Smooth muscle cell (in vitro differentiated cells): ENCODE data around the gene ERO1B. TPM values are rescaled to one million over a fixed set of nuclear protein-coding genes. Genes with fewer than 3 reads are reported as not detected.

ENCODE experiments used
- DNase-seq: peaks from one replicate; lab custom pipeline; 2025; ENCODE audit not compliant: unreplicated experiment; lab: John Stamatoyannopoulos, UW
- H2AFZ ChIP-seq: fragments of 200-600 bp; sonication (generic); 2 replicates; pipeline ENCODE4 v1.6.0; 2016; ENCODE audit warnings: antibody characterized with exemption, low read depth, mild to moderate bottlenecking
- H3F3A ChIP-seq: fragments of 200-600 bp; sonication (generic); 2 replicates; pipeline ENCODE4 v1.6.0; 2017; ENCODE audit warnings: antibody characterized with exemption, low read depth
- H3K27ac ChIP-seq: fragments of 200-600 bp; sonication (generic); 2 replicates; pipeline ENCODE4 v1.5.1; 2016; ENCODE audit warnings: low read depth, mild to moderate bottlenecking
- H3K27me3 ChIP-seq: fragments of 200-600 bp; sonication (generic); 2 replicates; pipeline ENCODE4 v1.6.1; 2016; ENCODE audit warnings: low read depth, mild to moderate bottlenecking
- H3K36me3 ChIP-seq: fragments of 200-600 bp; sonication (generic); 2 replicates; pipeline ENCODE4 v1.5.1; 2016; ENCODE audit warnings: low read depth
- H3K4me1 ChIP-seq: fragments of 200-600 bp; sonication (generic); 2 replicates; pipeline ENCODE4 v1.5.1; 2016; ENCODE audit warnings: low read depth
- H3K4me2 ChIP-seq: fragments of 200-600 bp; sonication (generic); 2 replicates; pipeline ENCODE4 v1.6.0; 2016; ENCODE audit warnings: mild to moderate bottlenecking
- H3K4me3 ChIP-seq: fragments of 200-600 bp; sonication (generic); 2 replicates; pipeline ENCODE4 v1.5.1; 2016; ENCODE audit warnings: mild to moderate bottlenecking
- H3K79me2 ChIP-seq: fragments of 200-600 bp; sonication (generic); 2 replicates; pipeline ENCODE4 v1.6.0; 2016; ENCODE audit warnings: low read depth, mild to moderate bottlenecking
- H3K9ac ChIP-seq: fragments of 200-600 bp; sonication (generic); 2 replicates; pipeline ENCODE4 v1.6.0; 2016; ENCODE audit warnings: low read depth
- H3K9me3 ChIP-seq: fragments of 200-600 bp; sonication (generic); replicated peaks from 2 replicates; pipeline ENCODE4 v1.5.1; 2016; ENCODE audit warnings: low read depth
- H4K20me1 ChIP-seq: fragments of 200-600 bp; sonication (generic); 2 replicates; pipeline ENCODE4 v1.6.0; 2016; ENCODE audit warnings: low read depth
- WGBS: methylation state at CpG from one replicate; pipeline ENCODE4 v1.1.7; 2016; ENCODE audit warnings: low lambda C conversion rate; 5-methylcytosine and 5-hydroxymethylcytosine counted together
- polyA plus RNA-seq: library from polyadenylated mRNA; unstranded; fragments of >200 nt; fragmentation: Nextera tagmentation; extraction: Ambion mirVana; gene quantifications from 2 replicates; pipeline ENCODE4 v1.2.1, GENCODE V29; 2016
- total RNA-seq: library from RNA; depleted of rRNA; stranded (reverse); fragments of >200 nt; gene quantifications from 2 replicates; pipeline ENCODE4 v1.2.3, GENCODE V29; 2014
- TF ChIP-seq, protein P1 (sequence below): fragments of 200-600 bp; sonication (generic); IDR thresholded peaks from 2 replicates; pipeline ENCODE4 v1.5.1; 2017; ENCODE audit warnings: borderline replicate concordance, mild to moderate bottlenecking, antibody characterized with exemption; ENCODE audit not compliant: insufficient read depth, poor library complexity, severe bottlenecking

Gene ERO1B
- total and polyA plus RNA-seq, 2 experiments from 2014 or later, result 1.3 to 1.9 TPM

DNA sequence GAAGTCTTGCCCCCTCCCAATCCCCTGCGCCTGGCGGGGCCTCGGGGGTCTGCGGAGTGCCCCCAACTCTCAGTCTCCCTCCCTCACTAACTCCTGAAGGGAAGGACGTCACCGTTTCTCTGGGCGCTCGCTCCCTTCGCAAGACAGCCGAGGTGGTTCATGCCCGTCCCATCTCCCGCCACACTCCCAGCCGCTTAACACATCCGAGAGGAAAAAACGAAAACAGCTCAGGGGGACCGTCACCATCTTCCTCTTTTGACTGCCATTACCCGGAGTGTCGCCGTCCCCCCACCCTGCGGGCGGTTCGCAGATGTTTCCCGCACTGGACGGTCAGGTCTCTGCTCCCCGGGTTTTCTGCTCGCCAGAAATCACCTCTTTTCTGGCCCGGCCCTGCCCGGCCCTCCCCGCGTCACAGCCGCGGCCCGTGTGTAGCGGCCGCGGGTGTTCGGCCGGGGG, 532 bp downstream of the ERO1B start:
- WGBS, result 1% methylated on average over 36 of the region's 38 CpGs

DNA sequence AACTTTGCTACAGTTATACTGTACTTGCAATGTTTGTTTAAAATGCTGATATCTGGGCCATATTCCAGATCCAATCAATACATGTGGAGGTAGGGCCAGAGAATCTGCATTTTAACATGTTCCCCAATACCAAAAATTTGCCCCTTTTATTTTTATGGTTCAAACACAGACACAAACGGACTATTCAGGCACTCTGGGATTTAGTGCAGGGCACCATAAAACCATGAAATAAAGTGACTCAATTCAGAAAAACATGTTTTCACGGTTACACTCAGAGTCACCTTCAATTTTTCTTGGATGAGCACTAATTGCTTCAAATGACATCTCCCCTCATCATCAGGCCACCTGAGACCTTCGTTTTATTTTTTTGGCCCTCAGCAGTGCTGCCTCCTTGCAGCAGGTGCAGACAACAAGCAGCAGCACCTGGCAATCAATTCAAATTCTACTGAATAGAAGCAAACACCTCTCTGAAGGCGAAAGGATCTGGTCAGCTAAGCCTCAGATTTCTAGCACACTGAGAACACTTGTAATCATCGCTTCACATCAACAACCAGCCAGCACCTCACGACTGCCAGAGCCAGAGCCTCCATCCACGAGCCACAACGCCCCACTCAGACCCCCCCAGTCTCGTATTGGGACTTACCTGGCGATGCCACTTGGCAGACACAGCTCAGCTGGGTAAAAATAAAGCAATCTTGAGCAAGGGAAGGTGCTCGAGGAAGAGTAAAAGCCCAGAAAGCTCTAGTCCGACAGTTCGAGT, 1.1 kb downstream of the ERO1B start:
- Histone ChIP-seq H3K9ac (no peak overlapping the region), H3K27ac (no peak overlapping the region)
- TF ChIP-seq, protein P1, sequence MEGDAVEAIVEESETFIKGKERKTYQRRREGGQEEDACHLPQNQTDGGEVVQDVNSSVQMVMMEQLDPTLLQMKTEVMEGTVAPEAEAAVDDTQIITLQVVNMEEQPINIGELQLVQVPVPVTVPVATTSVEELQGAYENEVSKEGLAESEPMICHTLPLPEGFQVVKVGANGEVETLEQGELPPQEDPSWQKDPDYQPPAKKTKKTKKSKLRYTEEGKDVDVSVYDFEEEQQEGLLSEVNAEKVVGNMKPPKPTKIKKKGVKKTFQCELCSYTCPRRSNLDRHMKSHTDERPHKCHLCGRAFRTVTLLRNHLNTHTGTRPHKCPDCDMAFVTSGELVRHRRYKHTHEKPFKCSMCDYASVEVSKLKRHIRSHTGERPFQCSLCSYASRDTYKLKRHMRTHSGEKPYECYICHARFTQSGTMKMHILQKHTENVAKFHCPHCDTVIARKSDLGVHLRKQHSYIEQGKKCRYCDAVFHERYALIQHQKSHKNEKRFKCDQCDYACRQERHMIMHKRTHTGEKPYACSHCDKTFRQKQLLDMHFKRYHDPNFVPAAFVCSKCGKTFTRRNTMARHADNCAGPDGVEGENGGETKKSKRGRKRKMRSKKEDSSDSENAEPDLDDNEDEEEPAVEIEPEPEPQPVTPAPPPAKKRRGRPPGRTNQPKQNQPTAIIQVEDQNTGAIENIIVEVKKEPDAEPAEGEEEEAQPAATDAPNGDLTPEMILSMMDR, result no peak

More for the DNA sequence above, 532 bp downstream of the ERO1B start:
- Histone ChIP-seq H3K79me2 (no peaks in the 10 kb centered on the region), H3F3A (no peaks in the 10 kb centered on the region), H3K36me3 (no peaks in the 10 kb centered on the region), H2AFZ (peak overlapping the region; percentile 92), H3K4me1 (peaks cover 12% of the 10 kb centered on the region), H3K4me3 (peak overlapping the region; percentile 81), H3K4me2 (peak overlapping the region; percentile 83), H3K9ac (no peak overlapping the region), H3K9me3 (no peaks in the 10 kb centered on the region), H4K20me1 (no peaks in the 10 kb centered on the region), H3K27ac (no peak overlapping the region), H3K27me3 (peaks cover 33% of the 10 kb centered on the region)
- peak; percentile 26 for DNase-seq
- TF ChIP-seq, protein P1, result no peak

DNA sequence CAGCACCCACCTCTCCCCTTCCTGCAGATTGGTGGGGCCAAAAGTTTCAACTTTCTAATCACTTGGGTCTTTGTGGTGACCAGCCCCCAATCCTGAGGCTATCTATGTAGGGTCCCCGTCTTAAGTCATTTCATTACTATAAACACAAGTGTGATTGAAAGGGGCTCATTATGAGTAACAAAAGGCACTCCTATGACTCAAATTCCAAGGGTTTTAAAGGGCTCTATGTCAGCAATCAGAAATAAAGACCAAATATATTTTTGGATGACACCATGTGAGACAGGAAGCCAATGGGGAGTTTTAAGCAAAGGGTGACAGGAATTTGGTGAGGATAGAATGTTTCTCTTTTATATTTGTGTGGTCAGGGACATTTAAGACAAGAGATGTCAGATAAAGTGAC, 6.2 kb downstream of the ERO1B start:
- H3K27me3 ChIP-seq, result no peaks in the 10 kb centered on the region
- no peak overlapping the region for H3K9ac ChIP-seq
- no peak overlapping the region for H2AFZ ChIP-seq
- DNase-seq, result no peak
- H3K27ac ChIP-seq, result no peak overlapping the region
- no peaks in the 10 kb centered on the region for H3K79me2 ChIP-seq
- H3K36me3 ChIP-seq, result no peaks in the 10 kb centered on the region
- 87% methylated on average over 1 of the region's 1 CpG for WGBS
- H3K4me2 ChIP-seq, result no peak overlapping the region
- H4K20me1 ChIP-seq, result no peaks in the 10 kb centered on the region
- H3K9me3 ChIP-seq, result no peaks in the 10 kb centered on the region
- H3K4me3 ChIP-seq, result no peak overlapping the region
- no peaks in the 10 kb centered on the region for H3F3A ChIP-seq
- H3K4me1 ChIP-seq, result no peaks in the 10 kb centered on the region
- TF ChIP-seq, protein P1, result no peak

More for the DNA sequence above, 1.1 kb downstream of the ERO1B start:
- Histone ChIP-seq H3F3A (no peaks in the 10 kb centered on the region), H3K4me2 (peak overlapping the region; percentile 83), H3K4me1 (peaks cover 12% of the 10 kb centered on the region), H4K20me1 (no peaks in the 10 kb centered on the region), H3K36me3 (no peaks in the 10 kb centered on the region), H2AFZ (peak overlapping the region; percentile 92), H3K9me3 (no peaks in the 10 kb centered on the region), H3K79me2 (no peaks in the 10 kb centered on the region), H3K27me3 (peaks cover 29% of the 10 kb centered on the region), H3K4me3 (peak overlapping the region; percentile 81)
- 25% methylated on average over 13 of the region's 13 CpGs for WGBS
- no peak for DNase-seq

DNA sequence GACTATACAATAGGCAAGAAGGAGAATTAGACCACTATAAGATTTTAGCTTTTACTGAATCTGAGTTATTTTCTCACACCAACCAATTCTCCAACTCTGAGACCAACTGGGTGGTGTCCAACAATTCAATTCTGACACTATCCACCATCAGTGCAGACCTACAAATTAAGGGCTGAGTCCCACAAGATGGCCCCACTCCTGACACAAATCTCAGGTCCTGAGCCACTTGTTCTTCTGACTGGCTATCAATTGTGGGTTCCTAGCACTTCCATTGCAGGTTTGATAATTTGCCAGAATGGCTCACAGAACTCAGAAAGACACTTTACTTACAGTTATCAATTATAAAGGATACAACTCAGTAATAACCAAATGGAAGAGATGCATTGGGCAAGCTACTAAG, 6.7 kb downstream of the ERO1B start:
- Histone ChIP-seq H3K9ac (no peak overlapping the region), H3K9me3 (no peaks in the 10 kb centered on the region), H3K36me3 (no peaks in the 10 kb centered on the region), H3K4me2 (no peak overlapping the region), H3K4me1 (no peaks in the 10 kb centered on the region), H3F3A (no peaks in the 10 kb centered on the region), H3K27me3 (no peaks in the 10 kb centered on the region), H3K79me2 (no peaks in the 10 kb centered on the region), H4K20me1 (no peaks in the 10 kb centered on the region), H3K4me3 (no peak overlapping the region), H2AFZ (no peak overlapping the region), H3K27ac (no peak overlapping the region)
- TF ChIP-seq, protein P1, result no peak
- no peak for DNase-seq
